ENCODE results near the gene FCER2.

The FCER2 gene

DNA sequence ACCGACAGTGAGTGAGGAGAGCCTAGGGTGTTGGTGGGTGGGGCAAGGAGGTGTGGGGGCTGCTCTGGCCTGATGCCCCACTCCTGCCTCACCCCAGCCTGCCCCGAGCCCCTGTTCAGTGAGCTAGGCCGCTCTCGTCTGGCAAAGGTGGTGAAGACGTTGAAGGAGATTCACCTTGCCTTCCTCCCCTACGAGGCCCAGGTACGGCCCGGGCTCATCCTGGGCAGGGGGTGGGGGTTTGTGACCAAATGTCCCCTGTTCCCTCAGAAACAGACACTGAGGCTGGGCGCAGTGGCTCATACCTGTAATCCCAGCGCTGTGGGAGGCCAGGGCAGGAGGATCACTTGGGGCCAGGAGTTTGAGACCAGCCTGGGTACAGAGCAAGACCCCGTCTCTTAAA lies 61.1 kb downstream of the FCER2 start:
- no peaks in the 10 kb centered on the region for H3K4me1 ChIP-seq (ENCODE audit: control insufficient read depth, insufficient read depth, low read length)

GRCh38 chr19:7639863-7640348 lies 62.0 kb downstream of the FCER2 start:
- Histone ChIP-seq H3K4me2 (ENCODE audit: low read length) (no peak overlapping the region), H3K9me3 (replicated peaks; ENCODE audit: low read length) (no peaks in the 10 kb centered on the region), H3K4me1 (ENCODE audit: control insufficient read depth, insufficient read depth, low read length) (no peaks in the 10 kb centered on the region), H3K4me3 (ENCODE audit: low read length) (no peak overlapping the region), H3K9ac (ENCODE audit: low read depth, low read length) (no peak overlapping the region), H3K36me3 (ENCODE audit: insufficient read depth, low read length) (no peaks in the 10 kb centered on the region), H3K27me3 (ENCODE audit: control insufficient read depth, insufficient read depth, low read length) (peaks cover 27% of the 10 kb centered on the region)

More for the DNA sequence above, 61.1 kb downstream of the FCER2 start:
- no peak overlapping the region for H3K4me2 ChIP-seq (ENCODE audit: low read length)
- H3K27me3 ChIP-seq (ENCODE audit: control insufficient read depth, insufficient read depth, low read length) = peaks cover 19% of the 10 kb centered on the region
- H3K9ac ChIP-seq (ENCODE audit: low read depth, low read length) = no peak overlapping the region
- no peaks in the 10 kb centered on the region for H3K36me3 ChIP-seq (ENCODE audit: insufficient read depth, low read length)
- H3K4me3 ChIP-seq (ENCODE audit: low read length) = no peak overlapping the region
- no peaks in the 10 kb centered on the region for H3K9me3 ChIP-seq (replicated peaks; ENCODE audit: low read length)

- Histone ChIP-seq H3K4me1 (ENCODE audit: control insufficient read depth, insufficient read depth, low read length) (no peaks in the 10 kb centered on the region), H3K9me3 (replicated peaks; ENCODE audit: low read length) (no peaks in the 10 kb centered on the region), H3K4me3 (ENCODE audit: low read length) (no peak overlapping the region), H3K27me3 (ENCODE audit: control insufficient read depth, insufficient read depth, low read length) (peaks cover 27% of the 10 kb centered on the region), H3K36me3 (ENCODE audit: insufficient read depth, low read length) (no peaks in the 10 kb centered on the region), H3K9ac (ENCODE audit: low read depth, low read length) (no peak overlapping the region), H3K4me2 (ENCODE audit: low read length) (no peak overlapping the region)
Measured at GRCh38 chr19:7638802-7639465, 63.0 kb downstream of the FCER2 start.

Measured in skeletal muscle satellite cell (primary cell).